ENCODE data around the gene KDM1B. TPM values are rescaled to one million over a fixed set of nuclear protein-coding genes. Genes with fewer than 3 reads are reported as not detected.

Gene KDM1B
- total RNA-seq, 1 donor from 2014 or later = 16.9 TPM

DNA sequence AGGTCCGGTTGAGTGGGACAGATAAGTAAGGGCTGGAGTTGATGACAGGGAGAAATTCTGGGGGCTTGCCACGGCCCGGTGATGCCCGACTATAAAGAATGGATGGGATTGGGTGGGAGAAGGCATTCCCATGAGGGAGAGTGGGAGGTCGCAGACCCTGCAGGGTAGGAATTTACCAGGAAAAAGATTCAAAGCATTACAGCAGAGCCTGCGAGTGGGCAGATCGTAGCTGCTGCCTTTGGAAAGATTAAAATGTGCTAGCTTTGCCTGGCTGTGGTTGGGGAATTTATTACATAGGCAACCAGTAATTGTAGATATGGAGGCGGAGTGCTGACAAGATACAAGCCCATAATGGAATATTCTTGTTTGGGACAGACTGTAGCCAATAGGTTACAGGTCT lies 49.5 kb downstream of the KDM1B start:
- H3K9me3 ChIP-seq (ENCODE audit: low read depth) = no peaks in the 10 kb centered on the region
- no peak overlapping the region for H3K4me2 ChIP-seq
- H3K27me3 ChIP-seq = no peaks in the 10 kb centered on the region
- H3K27ac ChIP-seq = no peak overlapping the region
- H3K4me1 ChIP-seq = no peaks in the 10 kb centered on the region
- TF ChIP-seq EZH2phosphoT487 (IDR thresholded peaks at IDR 0.05) = no peak
- TF ChIP-seq, protein P1, sequence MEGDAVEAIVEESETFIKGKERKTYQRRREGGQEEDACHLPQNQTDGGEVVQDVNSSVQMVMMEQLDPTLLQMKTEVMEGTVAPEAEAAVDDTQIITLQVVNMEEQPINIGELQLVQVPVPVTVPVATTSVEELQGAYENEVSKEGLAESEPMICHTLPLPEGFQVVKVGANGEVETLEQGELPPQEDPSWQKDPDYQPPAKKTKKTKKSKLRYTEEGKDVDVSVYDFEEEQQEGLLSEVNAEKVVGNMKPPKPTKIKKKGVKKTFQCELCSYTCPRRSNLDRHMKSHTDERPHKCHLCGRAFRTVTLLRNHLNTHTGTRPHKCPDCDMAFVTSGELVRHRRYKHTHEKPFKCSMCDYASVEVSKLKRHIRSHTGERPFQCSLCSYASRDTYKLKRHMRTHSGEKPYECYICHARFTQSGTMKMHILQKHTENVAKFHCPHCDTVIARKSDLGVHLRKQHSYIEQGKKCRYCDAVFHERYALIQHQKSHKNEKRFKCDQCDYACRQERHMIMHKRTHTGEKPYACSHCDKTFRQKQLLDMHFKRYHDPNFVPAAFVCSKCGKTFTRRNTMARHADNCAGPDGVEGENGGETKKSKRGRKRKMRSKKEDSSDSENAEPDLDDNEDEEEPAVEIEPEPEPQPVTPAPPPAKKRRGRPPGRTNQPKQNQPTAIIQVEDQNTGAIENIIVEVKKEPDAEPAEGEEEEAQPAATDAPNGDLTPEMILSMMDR (IDR thresholded peaks at IDR 0.05) = no peak
- Mint-ChIP-seq H3K4me3 (no peak overlapping the region), H3K4me1 (peaks cover 10% of the 10 kb centered on the region), H3K9me3 (no peaks in the 10 kb centered on the region), H3K27me3 (ENCODE audit: insufficient read depth, low read depth) (no peaks in the 10 kb centered on the region), H3K27ac (no peak overlapping the region), H3K36me3 (peaks cover 5% of the 10 kb centered on the region)
- no peak for DNase-seq (ENCODE audit: low spot score)
- no peak overlapping the region for H3K4me3 ChIP-seq
- H2AFZ ChIP-seq (replicated peaks) = no peak overlapping the region
- H3K9ac ChIP-seq = no peak overlapping the region
- no peaks in the 10 kb centered on the region for H3K36me3 ChIP-seq
- no peaks in the 10 kb centered on the region for H3F3A ChIP-seq (ENCODE audit: low read depth)
- no peaks in the 10 kb centered on the region for H3K79me2 ChIP-seq (ENCODE audit: low read depth)
- no peaks in the 10 kb centered on the region for H4K20me1 ChIP-seq (ENCODE audit: low read depth)

DNA sequence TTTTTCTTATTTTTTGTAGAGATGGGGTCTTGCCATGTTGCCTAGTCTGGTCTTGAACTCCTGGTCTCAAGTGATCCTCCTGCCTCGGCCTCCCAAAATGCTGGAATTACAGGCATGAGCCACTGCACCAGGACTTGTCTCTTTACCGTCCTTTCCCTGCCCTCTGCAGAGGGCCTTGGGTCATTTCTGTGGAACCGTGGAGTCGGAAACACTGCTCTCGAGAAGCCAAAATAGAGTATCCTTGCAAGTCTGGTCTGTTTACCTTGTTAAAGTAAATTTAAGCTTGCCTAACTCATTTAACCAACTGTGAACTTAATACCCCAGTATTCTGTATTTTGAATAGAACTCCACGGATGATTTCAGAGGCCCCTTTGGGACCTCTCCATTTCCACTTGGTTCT lies 51.4 kb downstream of the KDM1B start:
- H3K4me1 Mint-ChIP-seq = peaks cover 10% of the 10 kb centered on the region
- H3K9me3 Mint-ChIP-seq = no peaks in the 10 kb centered on the region
- H3K9me3 ChIP-seq (ENCODE audit: low read depth) = no peaks in the 10 kb centered on the region
- peaks cover 3% of the 10 kb centered on the region for H3K36me3 Mint-ChIP-seq
- no peak overlapping the region for H3K27ac ChIP-seq
- no peak overlapping the region for H3K4me3 Mint-ChIP-seq
- H3K4me2 ChIP-seq = no peak overlapping the region
- H3K4me1 ChIP-seq = no peaks in the 10 kb centered on the region
- no peak overlapping the region for H3K4me3 ChIP-seq
- H2AFZ ChIP-seq (replicated peaks) = no peak overlapping the region
- H3K36me3 ChIP-seq = no peaks in the 10 kb centered on the region
- no peaks in the 10 kb centered on the region for H4K20me1 ChIP-seq (ENCODE audit: low read depth)
- no peak for DNase-seq (ENCODE audit: low spot score)
- TF ChIP-seq, protein P1 (IDR thresholded peaks at IDR 0.05) = no peak
- no peak for TF ChIP-seq EZH2 (IDR thresholded peaks at IDR 0.05)
- TF ChIP-seq EZH2phosphoT487 (IDR thresholded peaks at IDR 0.05) = no peak
- no peaks in the 10 kb centered on the region for H3F3A ChIP-seq (ENCODE audit: low read depth)
- H3K27me3 ChIP-seq = no peaks in the 10 kb centered on the region
- H3K27ac Mint-ChIP-seq = no peak overlapping the region
- no peaks in the 10 kb centered on the region for H3K79me2 ChIP-seq (ENCODE audit: low read depth)
- peaks cover 2% of the 10 kb centered on the region for H3K27me3 Mint-ChIP-seq (ENCODE audit: insufficient read depth, low read depth)
- H3K9ac ChIP-seq = no peak overlapping the region

DNA sequence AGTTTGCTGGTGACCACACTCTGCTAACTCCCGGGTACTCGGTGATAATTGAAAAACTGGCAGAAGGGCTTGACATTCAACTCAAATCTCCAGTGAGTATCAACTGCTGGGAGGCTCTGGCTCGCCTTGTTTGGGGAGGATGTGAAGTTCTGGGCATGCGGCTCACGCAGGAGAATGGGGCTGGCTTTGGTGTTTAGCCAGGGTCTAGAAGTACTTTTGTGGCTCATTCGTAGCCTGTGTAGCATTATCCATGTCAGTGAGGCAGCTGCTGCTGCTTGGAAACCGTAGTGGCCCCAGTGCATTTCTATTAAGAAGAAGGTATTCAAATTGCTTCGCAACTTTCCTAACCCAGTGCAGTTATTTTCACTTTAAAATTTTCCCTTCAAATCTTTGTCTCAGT lies 52.2 kb downstream of the KDM1B start:
- no peak overlapping the region for H3K4me3 ChIP-seq

More for the DNA sequence above, 52.2 kb downstream of the KDM1B start:
- no peak overlapping the region for H3K27ac Mint-ChIP-seq
- no peaks in the 10 kb centered on the region for H3K79me2 ChIP-seq (ENCODE audit: low read depth)
- H3F3A ChIP-seq (ENCODE audit: low read depth) = no peaks in the 10 kb centered on the region
- H3K9me3 ChIP-seq (ENCODE audit: low read depth) = no peaks in the 10 kb centered on the region
- H3K4me3 Mint-ChIP-seq = no peak overlapping the region
- no peak overlapping the region for H2AFZ ChIP-seq (replicated peaks)
- no peak overlapping the region for H3K27ac ChIP-seq
- no peaks in the 10 kb centered on the region for H3K9me3 Mint-ChIP-seq
- no peak overlapping the region for H3K9ac ChIP-seq
- no peaks in the 10 kb centered on the region for H4K20me1 ChIP-seq (ENCODE audit: low read depth)
- no peaks in the 10 kb centered on the region for H3K36me3 Mint-ChIP-seq
- no peak for DNase-seq (ENCODE audit: low spot score)
- H3K36me3 ChIP-seq = no peaks in the 10 kb centered on the region
- no peak overlapping the region for H3K4me2 ChIP-seq
- no peaks in the 10 kb centered on the region for H3K27me3 ChIP-seq
- H3K27me3 Mint-ChIP-seq (ENCODE audit: insufficient read depth, low read depth) = peaks cover 2% of the 10 kb centered on the region
- peaks cover 10% of the 10 kb centered on the region for H3K4me1 Mint-ChIP-seq
- TF ChIP-seq EZH2phosphoT487 (IDR thresholded peaks at IDR 0.05) = no peak
- TF ChIP-seq, protein P1 (IDR thresholded peaks at IDR 0.05) = no peak
- H3K4me1 ChIP-seq = no peaks in the 10 kb centered on the region

Measured in neural progenitor cell (in vitro differentiated cells).